ENCODE measurements around the gene C8A. TPM values are rescaled to one million over a fixed set of nuclear protein-coding genes. Genes with fewer than 3 reads are reported as not detected.

Gene C8A
- total RNA-seq, 2 donors from 2014 or later: not detected

- H3K4me3 Mint-ChIP-seq: no peak overlapping the region
- DNase-seq: no peak
- Histone ChIP-seq H3K36me3 (ENCODE audit: control insufficient read depth, insufficient read depth, low read length) (no peaks in the 10 kb centered on the region), H3K9me3 (ENCODE audit: control insufficient read depth, low read length) (peaks cover 12% of the 10 kb centered on the region), H3K27me3 (ENCODE audit: control insufficient read depth, insufficient read depth, low read length, poor library complexity, severe bottlenecking) (no peaks in the 10 kb centered on the region), H3K4me3 (ENCODE audit: low read length) (no peak overlapping the region), H3K9ac (ENCODE audit: extremely low read depth, low read length, poor library complexity, severe bottlenecking) (no peak overlapping the region), H3K4me1 (ENCODE audit: control insufficient read depth, insufficient read depth, low read length) (peaks cover 5% of the 10 kb centered on the region), H3K27ac (ENCODE audit: low read depth, low read length) (no peak overlapping the region)
- no peaks in the 10 kb centered on the region for H3K36me3 Mint-ChIP-seq (ENCODE audit: low read depth)
- H3K9me3 Mint-ChIP-seq: peaks cover 14% of the 10 kb centered on the region
- H3K27me3 Mint-ChIP-seq (ENCODE audit: insufficient read depth): peaks cover 10% of the 10 kb centered on the region
- no peak overlapping the region for H3K27ac Mint-ChIP-seq
- 84 to 100% methylated on average over 2 to 3 of the region's 3 CpGs for WGBS, 2 experiments (ENCODE audit: insufficient coverage in 1 of 2, insufficient read length in 1 of 2)
- peaks cover 12% of the 10 kb centered on the region for H3K4me1 Mint-ChIP-seq
- no peak for TF ChIP-seq CTCF (conservative IDR thresholded peaks at IDR 0.05)
Observed at GRCh38 chr1:56863265-56863992, 8.8 kb downstream of the C8A start.

GRCh38 chr1:56864430-56864829 lies 9.8 kb downstream of the C8A start:
- no peak for TF ChIP-seq CTCF (conservative IDR thresholded peaks at IDR 0.05)
- DNase-seq: no peak
- no peak overlapping the region for H3K4me3 ChIP-seq (ENCODE audit: low read length)
- no peak overlapping the region for H3K9ac ChIP-seq (ENCODE audit: extremely low read depth, low read length, poor library complexity, severe bottlenecking)
- no peak overlapping the region for H3K27ac ChIP-seq (ENCODE audit: low read depth, low read length)
- H3K9me3 Mint-ChIP-seq: peaks cover 14% of the 10 kb centered on the region
- WGBS, 2 experiments (ENCODE audit: insufficient coverage in 1 of 2, insufficient read length in 1 of 2): 33 to 50% methylated on average over 2 of the region's 2 CpGs
- H3K4me1 ChIP-seq (ENCODE audit: control insufficient read depth, insufficient read depth, low read length): peaks cover 5% of the 10 kb centered on the region
- H3K36me3 Mint-ChIP-seq (ENCODE audit: low read depth): no peaks in the 10 kb centered on the region
- no peaks in the 10 kb centered on the region for H3K27me3 ChIP-seq (ENCODE audit: control insufficient read depth, insufficient read depth, low read length, poor library complexity, severe bottlenecking)
- no peak overlapping the region for H3K4me3 Mint-ChIP-seq
- H3K9me3 ChIP-seq (ENCODE audit: control insufficient read depth, low read length): peaks cover 12% of the 10 kb centered on the region
- peaks cover 17% of the 10 kb centered on the region for H3K27me3 Mint-ChIP-seq (ENCODE audit: insufficient read depth)
- H3K36me3 ChIP-seq (ENCODE audit: control insufficient read depth, insufficient read depth, low read length): no peaks in the 10 kb centered on the region
- peaks cover 12% of the 10 kb centered on the region for H3K4me1 Mint-ChIP-seq
- no peak overlapping the region for H3K27ac Mint-ChIP-seq

- no peak for TF ChIP-seq CTCF (conservative IDR thresholded peaks at IDR 0.05)
- DNase-seq: no peak
- peaks cover 12% of the 10 kb centered on the region for H3K4me1 Mint-ChIP-seq
- peaks cover 14% of the 10 kb centered on the region for H3K9me3 Mint-ChIP-seq
- no peak overlapping the region for H3K27ac Mint-ChIP-seq
- 90 to 100% methylated on average over 1 to 2 of the region's 2 CpGs for WGBS, 2 experiments (ENCODE audit: insufficient coverage in 1 of 2, insufficient read length in 1 of 2)
- H3K36me3 Mint-ChIP-seq (ENCODE audit: low read depth): no peaks in the 10 kb centered on the region
- peaks cover 19% of the 10 kb centered on the region for H3K27me3 Mint-ChIP-seq (ENCODE audit: insufficient read depth)
- Histone ChIP-seq H3K27me3 (ENCODE audit: control insufficient read depth, insufficient read depth, low read length, poor library complexity, severe bottlenecking) (peaks cover under 1% of the 10 kb centered on the region), H3K9ac (ENCODE audit: extremely low read depth, low read length, poor library complexity, severe bottlenecking) (no peak overlapping the region), H3K4me1 (ENCODE audit: control insufficient read depth, insufficient read depth, low read length) (peaks cover 5% of the 10 kb centered on the region), H3K36me3 (ENCODE audit: control insufficient read depth, insufficient read depth, low read length) (no peaks in the 10 kb centered on the region), H3K27ac (ENCODE audit: low read depth, low read length) (no peak overlapping the region), H3K4me3 (ENCODE audit: low read length) (no peak overlapping the region), H3K9me3 (ENCODE audit: control insufficient read depth, low read length) (peaks cover 12% of the 10 kb centered on the region)
- H3K4me3 Mint-ChIP-seq: no peak overlapping the region
Observed at GRCh38 chr1:56866656-56867055, 12.1 kb downstream of the C8A start.

Data from endodermal cell (in vitro differentiated cells).